NB4 (cell line): ENCODE data around the gene LMBR1.

Experiments
- DNase-seq: peaks from one replicate; pipeline ENCODE4 v3.0.0; 2010; ENCODE audit warnings: low read depth
- H3K4me3 ChIP-seq: one replicate; pipeline ENCODE4 v1.5.1; 2011; ENCODE audit warnings: mild to moderate bottlenecking, low read depth, low read length, moderate library complexity
- MYC ChIP-seq: IDR thresholded peaks from 2 replicates; pipeline ENCODE4 v1.6.1; 2011; ENCODE audit warnings: low read depth, low read length
- POLR2A ChIP-seq: IDR thresholded peaks from 2 replicates; pipeline ENCODE4 v1.6.1; 2011; ENCODE audit warnings: mild to moderate bottlenecking; ENCODE audit not compliant: insufficient read length; ENCODE audit errors: extremely low read depth
- TF ChIP-seq, protein P1 (sequence below): IDR thresholded peaks from 2 replicates; pipeline ENCODE4 v1.6.1; 2011; ENCODE audit warnings: low read depth, low read length
- TF ChIP-seq, protein P2 (sequence below): IDR thresholded peaks from one replicate; pipeline ENCODE4 v1.5.1; 2012; ENCODE audit warnings: low read depth, low read length

The LMBR1 gene

DNA sequence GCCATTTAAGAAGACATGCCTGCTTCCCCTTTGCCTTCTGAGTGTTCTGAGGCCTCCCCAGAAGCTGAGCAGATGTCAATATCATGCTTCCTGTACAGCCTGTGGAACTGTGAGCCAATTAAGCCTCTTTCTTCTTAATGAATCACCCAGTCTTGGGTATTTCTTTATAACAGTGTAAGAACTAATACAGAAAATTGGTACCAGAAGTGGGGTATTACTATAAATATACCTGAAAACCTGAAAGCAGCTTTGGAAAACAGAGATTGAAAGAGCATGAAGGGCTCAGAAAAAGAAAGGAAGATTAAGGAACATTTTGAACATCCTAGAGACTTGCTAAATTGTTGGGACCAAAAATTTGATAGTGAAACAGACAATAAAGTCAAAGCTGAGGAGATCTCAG, 264.4 kb downstream of the LMBR1 start:
- no peak for DNase-seq
- no peak overlapping the region for H3K4me3 ChIP-seq
- TF ChIP-seq, protein P1, sequence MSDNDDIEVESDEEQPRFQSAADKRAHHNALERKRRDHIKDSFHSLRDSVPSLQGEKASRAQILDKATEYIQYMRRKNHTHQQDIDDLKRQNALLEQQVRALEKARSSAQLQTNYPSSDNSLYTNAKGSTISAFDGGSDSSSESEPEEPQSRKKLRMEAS = no peak
- TF ChIP-seq, protein P2, sequence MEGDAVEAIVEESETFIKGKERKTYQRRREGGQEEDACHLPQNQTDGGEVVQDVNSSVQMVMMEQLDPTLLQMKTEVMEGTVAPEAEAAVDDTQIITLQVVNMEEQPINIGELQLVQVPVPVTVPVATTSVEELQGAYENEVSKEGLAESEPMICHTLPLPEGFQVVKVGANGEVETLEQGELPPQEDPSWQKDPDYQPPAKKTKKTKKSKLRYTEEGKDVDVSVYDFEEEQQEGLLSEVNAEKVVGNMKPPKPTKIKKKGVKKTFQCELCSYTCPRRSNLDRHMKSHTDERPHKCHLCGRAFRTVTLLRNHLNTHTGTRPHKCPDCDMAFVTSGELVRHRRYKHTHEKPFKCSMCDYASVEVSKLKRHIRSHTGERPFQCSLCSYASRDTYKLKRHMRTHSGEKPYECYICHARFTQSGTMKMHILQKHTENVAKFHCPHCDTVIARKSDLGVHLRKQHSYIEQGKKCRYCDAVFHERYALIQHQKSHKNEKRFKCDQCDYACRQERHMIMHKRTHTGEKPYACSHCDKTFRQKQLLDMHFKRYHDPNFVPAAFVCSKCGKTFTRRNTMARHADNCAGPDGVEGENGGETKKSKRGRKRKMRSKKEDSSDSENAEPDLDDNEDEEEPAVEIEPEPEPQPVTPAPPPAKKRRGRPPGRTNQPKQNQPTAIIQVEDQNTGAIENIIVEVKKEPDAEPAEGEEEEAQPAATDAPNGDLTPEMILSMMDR = no peak
- TF ChIP-seq MYC = no peak
- TF ChIP-seq POLR2A = no peak
